MM.1S (cell line): ENCODE measurements around the gene CACHD1.

Experiments
- CTCF ChIP-seq: fragments of 300-600 bp; sonication (generic); IDR thresholded peaks from 2 replicates; pipeline ENCODE4 v1.5.1; 2016; ENCODE audit warnings: antibody characterized with exemption, low read length, mixed read lengths
- EZH2 ChIP-seq: fragments of 300-600 bp; sonication (generic); optimal IDR thresholded peaks from 2 replicates; pipeline ENCODE3; 2017; ENCODE audit warnings: low read depth, mild to moderate bottlenecking, antibody characterized with exemption, low read length, mixed read lengths

GRCh38 chr1:64645735-64646134 is 175.8 kb downstream of the CACHD1 start:
- no peak for TF ChIP-seq CTCF
- no peak for TF ChIP-seq EZH2
